GM10266 (cell line): ENCODE measurements around the gene BTBD2.

Experiments used
- DNase-seq: peaks from one replicate; pipeline ENCODE4 v3.0.0; 2012; ENCODE audit errors: extremely low spot score
- CTCF ChIP-seq: IDR thresholded peaks from 2 replicates; pipeline ENCODE4 v1.5.1; 2012; ENCODE audit warnings: mild to moderate bottlenecking, low read depth; ENCODE audit not compliant: control insufficient read depth, insufficient read depth; ENCODE audit errors: missing control alignments

Gene BTBD2

GRCh38 chr19:1987197-1988187 lies 28.0 kb downstream of the BTBD2 start:
- no peak for TF ChIP-seq CTCF
- no peak for DNase-seq

- DNase-seq: no peak
- TF ChIP-seq CTCF: no peak
These were observed 29.0 kb downstream of the BTBD2 start for GRCh38 chr19:1986357-1987162.

- TF ChIP-seq CTCF: no peak
These were observed 29.7 kb downstream of the BTBD2 start for GRCh38 chr19:1985588-1986356.

DNA sequence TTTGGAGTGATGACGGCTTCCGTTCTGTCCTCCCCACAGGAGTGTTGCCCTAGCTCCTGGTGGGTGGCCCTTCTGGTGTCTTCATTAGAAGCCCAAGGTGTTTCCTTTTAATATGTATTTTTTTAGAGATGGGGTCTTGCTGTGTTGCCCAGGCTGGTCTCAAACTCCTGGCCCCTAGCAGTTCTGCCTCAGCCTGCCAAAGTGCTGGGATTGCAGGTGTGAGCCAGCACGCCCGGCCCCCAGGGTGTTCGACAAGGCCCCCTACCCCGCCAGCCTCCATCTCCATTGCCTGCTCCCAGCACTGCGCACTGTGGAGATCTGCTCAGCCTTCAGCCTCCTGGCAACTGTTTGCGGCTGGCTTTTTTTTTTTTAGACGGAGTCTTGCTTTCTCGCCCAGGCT lies 31.2 kb downstream of the BTBD2 start:
- DNase-seq: no peak
- TF ChIP-seq CTCF: no peak

More at GRCh38 chr19:1985588-1986356, 29.7 kb downstream of the BTBD2 start:
- DNase-seq: no peak

GRCh38 chr19:1981253-1981652 lies 34.3 kb downstream of the BTBD2 start:
- no peak for TF ChIP-seq CTCF
- no peak for DNase-seq

GRCh38 chr19:1980809-1981181 lies 34.7 kb downstream of the BTBD2 start:
- no peak for DNase-seq
- no peak for TF ChIP-seq CTCF
